ENCODE measurements around the gene PRKCE. TPM values are rescaled to one million over a fixed set of nuclear protein-coding genes. Genes with fewer than 3 reads are reported as not detected.

PRKCE gene
- total RNA-seq, 1 experiment from 2014 or later: 14.8 TPM

GRCh38 chr2:45965871-45966498 is 314.5 kb downstream of the PRKCE start:
- ChIA-PET POLR2A (no interaction called here), CTCF (interaction anchor here (0.6 to 0.8 kb wide), 3 partner anchors 26 to 82 kb away, joined by 3 read pairs; no protein-coding TSS in a partner anchor), RAD21 (ENCODE audit: low non-redundant PET in 1 of 2, low total read pairs in 2 of 2, uncharacterized antibody in 2 of 2, unreplicated experiment in 2 of 2) (no interaction called here)
- no peak overlapping the region for H3K4me3 ChIP-seq (replicated peaks in 1 of 2; ENCODE audit: low read depth in 1 of 2, low read length in 2 of 2)
- peaks cover 44 to 74% of the 10 kb centered on the region in 2 experiments for H3K4me1 ChIP-seq (ENCODE audit: control insufficient read depth in 1 of 2, insufficient read depth in 2 of 2, low read length in 2 of 2)
- BruUV-seq (replicated peaks): no TSS peak
- no peaks in the 10 kb centered on the region for H3K36me3 ChIP-seq (ENCODE audit: control insufficient read depth in 1 of 2, insufficient read depth in 2 of 2, low read length in 2 of 2)
- no peak overlapping the region for H3K27ac ChIP-seq (ENCODE audit: low read depth, low read length)
- no peaks in the 10 kb centered on the region for H3K27me3 ChIP-seq (ENCODE audit: insufficient read depth, low read length)
- no peaks in the 10 kb centered on the region for H3K9me2 ChIP-seq (ENCODE audit: insufficient read depth)
- H3K9me3 ChIP-seq (ENCODE audit: control insufficient read depth in 1 of 2, insufficient read depth in 1 of 2, low read depth in 1 of 2, low read length in 2 of 2): no peaks in the 10 kb centered on the region
- H3K79me2 ChIP-seq (ENCODE audit: insufficient read depth, low read length): no peaks in the 10 kb centered on the region
- H2AFZ ChIP-seq (ENCODE audit: low read depth, low read length, poor library complexity, severe bottlenecking): no peak overlapping the region
- H4K20me1 ChIP-seq (ENCODE audit: insufficient read depth): no peaks in the 10 kb centered on the region
- DNase-seq (ENCODE audit: low read depth, low spot score): no peak
- intact Hi-C loops (cut with micrococcal nuclease): no loop called here
- H3K4me2 ChIP-seq (ENCODE audit: low read length): no peak overlapping the region
- no peak for ATAC-seq
- H3K9ac ChIP-seq (ENCODE audit: low read length): no peak overlapping the region
- no peak for TF ChIP-seq CBX3 (IDR thresholded peaks at IDR 0.05; ENCODE audit: low read depth)

- Histone ChIP-seq H3K4me2 (ENCODE audit: low read length) (no peak overlapping the region), H3K27me3 (ENCODE audit: insufficient read depth, low read length) (no peaks in the 10 kb centered on the region), H4K20me1 (ENCODE audit: insufficient read depth) (no peaks in the 10 kb centered on the region), H3K9me2 (ENCODE audit: insufficient read depth) (no peaks in the 10 kb centered on the region), H3K9me3 (ENCODE audit: control insufficient read depth in 1 of 2, insufficient read depth in 1 of 2, low read depth in 1 of 2, low read length in 2 of 2) (no peaks in the 10 kb centered on the region), H3K36me3 (ENCODE audit: control insufficient read depth in 1 of 2, insufficient read depth in 2 of 2, low read length in 2 of 2) (no peaks in the 10 kb centered on the region), H3K4me1 (ENCODE audit: control insufficient read depth in 1 of 2, insufficient read depth in 2 of 2, low read length in 2 of 2) (peaks cover 33 to 54% of the 10 kb centered on the region in 2 experiments), H2AFZ (ENCODE audit: low read depth, low read length, poor library complexity, severe bottlenecking) (no peak overlapping the region), H3K79me2 (ENCODE audit: insufficient read depth, low read length) (no peaks in the 10 kb centered on the region), H3K27ac (ENCODE audit: low read depth, low read length) (no peak overlapping the region), H3K9ac (ENCODE audit: low read length) (no peak overlapping the region), H3K4me3 (replicated peaks in 1 of 2; ENCODE audit: low read depth in 1 of 2, low read length in 2 of 2) (no peak overlapping the region)
- TF ChIP-seq YY1 (IDR thresholded peaks at IDR 0.05; ENCODE audit: extremely low read depth, insufficient replicate concordance, low read depth, low read length) (no peak), CEBPB (IDR thresholded peaks at IDR 0.05; ENCODE audit: low read depth) (no peak), ELF1 (IDR thresholded peaks at IDR 0.05; ENCODE audit: borderline replicate concordance, low read depth) (no peak), POLR2A (IDR thresholded peaks at IDR 0.05; ENCODE audit: borderline replicate concordance, extremely low read depth, insufficient read depth, insufficient read length) (no peak), CTCF (IDR thresholded peaks at IDR 0.05 in 2 of 3, conservative IDR thresholded peaks at IDR 0.05 in 1 of 3; ENCODE audit: borderline replicate concordance in 1 of 3, insufficient read depth in 1 of 3, low read depth in 2 of 3, low read length in 2 of 3) (no peak), ZNF274 (IDR thresholded peaks at IDR 0.05; ENCODE audit: low read depth, low read length) (no peak), EZH2phosphoT487 (IDR thresholded peaks at IDR 0.05; ENCODE audit: borderline replicate concordance) (no peak), SRF (IDR thresholded peaks at IDR 0.05; ENCODE audit: low read depth) (no peak), JUND (IDR thresholded peaks at IDR 0.05) (no peak), ATF3 (IDR thresholded peaks at IDR 0.05) (no peak), ZBTB33 (IDR thresholded peaks at IDR 0.05; ENCODE audit: extremely low read depth, insufficient replicate concordance, low read length) (no peak), MAX (IDR thresholded peaks at IDR 0.05) (no peak), EZH2 (IDR thresholded peaks at IDR 0.05) (no peak), EGR1 (IDR thresholded peaks at IDR 0.05; ENCODE audit: low read depth) (no peak)
- no TSS peak for BruUV-seq (replicated peaks)
- RAD21 ChIA-PET (ENCODE audit: low non-redundant PET in 1 of 2, low total read pairs in 2 of 2, uncharacterized antibody in 2 of 2, unreplicated experiment in 2 of 2): no interaction called here
- ATAC-seq (no peak), DNase-seq (ENCODE audit: low read depth, low spot score) (no peak)
- intact Hi-C loops (cut with micrococcal nuclease): no loop called here
- POLR2A ChIA-PET: no interaction called here
- CTCF ChIA-PET: no interaction called here
Measured at GRCh38 chr2:45968946-45969584, 317.6 kb downstream of the PRKCE start.
